ENCODE results near the gene ANKS1B. TPM values are rescaled to one million over a fixed set of nuclear protein-coding genes. Genes with fewer than 3 reads are reported as not detected.

The ANKS1B gene
- total RNA-seq, 1 experiment from 2014 or later = 0.10 TPM

DNA sequence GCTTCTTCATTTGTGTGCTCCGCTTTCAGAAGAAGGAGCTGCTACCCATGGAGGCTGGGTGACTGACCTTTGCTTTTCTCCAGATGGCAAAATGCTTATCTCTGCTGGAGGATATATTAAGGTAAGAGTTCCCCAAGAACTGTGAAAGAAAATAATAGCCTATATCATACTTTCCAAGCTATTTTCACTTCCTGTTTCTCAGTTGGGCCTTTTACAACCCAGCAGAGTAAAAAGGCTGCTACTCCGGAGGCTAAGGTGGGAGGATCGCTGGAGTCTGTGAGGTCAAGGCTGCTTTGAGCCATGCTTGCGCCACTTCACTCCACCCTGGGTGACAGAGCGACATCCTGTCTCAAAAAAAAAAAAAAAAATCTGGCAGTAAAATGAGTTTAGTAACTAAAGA, 1257.5 kb downstream of the ANKS1B start:
- DNase-seq (ENCODE audit: extremely low read depth, low read depth) = no peak

DNA sequence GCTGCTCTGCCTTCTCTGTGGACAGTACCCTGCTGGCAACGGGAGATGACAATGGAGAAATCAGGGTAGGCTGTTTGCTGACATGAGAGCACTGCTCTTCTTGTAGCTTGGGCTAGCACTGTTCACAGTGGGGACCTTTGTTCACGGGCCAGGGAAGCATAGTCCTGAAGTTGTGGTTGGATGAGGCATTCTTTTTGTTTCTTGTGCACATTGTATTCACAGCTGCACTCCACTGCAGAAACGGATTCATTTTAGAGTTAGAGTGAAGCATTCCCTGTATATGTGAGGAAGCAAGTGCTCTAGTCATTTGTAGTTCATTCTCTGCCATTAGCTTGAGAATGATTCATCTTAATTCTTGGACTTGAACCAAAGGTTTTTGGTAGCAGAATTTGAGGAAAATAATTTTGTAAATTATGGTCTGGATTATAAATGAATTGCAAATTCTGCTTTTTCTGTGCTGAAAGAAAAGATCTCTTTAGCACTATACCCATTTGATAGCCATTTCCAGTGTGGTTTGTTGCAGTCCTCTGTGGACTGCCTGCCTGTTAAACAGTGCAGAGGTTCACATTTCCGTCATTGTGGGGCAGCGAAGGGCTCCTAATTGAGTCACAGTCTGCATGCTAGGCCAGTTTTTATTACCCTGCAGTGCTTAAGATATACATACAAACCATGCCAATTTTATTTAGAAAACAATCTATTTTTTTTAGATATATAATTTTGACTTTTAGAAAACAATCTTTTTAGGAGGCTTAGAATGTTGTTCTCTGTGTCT, 1259.1 kb downstream of the ANKS1B start:
- peak; percentile 22 for DNase-seq (ENCODE audit: extremely low read depth, low read depth)

DNA sequence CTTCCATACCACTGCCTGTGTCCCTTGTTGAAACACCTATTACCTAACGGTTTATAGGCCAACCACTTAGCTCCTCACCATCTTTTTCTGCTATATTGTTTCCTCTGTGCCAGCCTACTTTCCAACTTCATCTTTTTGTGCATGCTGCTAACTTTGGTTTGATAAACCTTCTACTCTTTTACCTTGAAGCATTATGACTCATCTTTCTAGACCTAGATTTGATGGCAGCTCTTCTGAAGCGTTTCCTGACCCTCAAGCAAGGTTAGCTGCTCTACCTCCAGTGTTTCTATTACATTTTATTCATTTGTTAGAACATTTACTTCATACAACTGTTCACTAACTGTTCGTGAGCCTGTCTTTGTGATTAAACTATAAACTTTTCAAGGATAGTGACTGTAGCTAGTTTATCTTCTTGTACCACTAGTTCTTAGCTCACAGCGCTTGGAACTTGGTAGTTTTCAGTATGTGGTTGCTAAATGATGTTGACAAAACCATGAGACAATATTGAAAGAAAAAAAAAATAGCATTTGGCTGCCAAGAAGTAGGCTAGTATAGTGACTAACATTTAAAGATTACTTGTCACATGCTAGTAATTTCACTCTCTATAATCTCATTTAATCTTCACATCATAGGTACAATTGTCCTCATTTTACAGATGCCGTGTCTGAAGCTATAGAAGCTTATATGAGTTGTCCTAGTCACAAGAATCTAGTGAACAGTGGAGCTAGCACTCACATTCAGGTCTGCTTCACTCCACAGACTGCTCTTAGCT, 1260.2 kb downstream of the ANKS1B start:
- DNase-seq (ENCODE audit: extremely low read depth, low read depth) = no peak

DNA sequence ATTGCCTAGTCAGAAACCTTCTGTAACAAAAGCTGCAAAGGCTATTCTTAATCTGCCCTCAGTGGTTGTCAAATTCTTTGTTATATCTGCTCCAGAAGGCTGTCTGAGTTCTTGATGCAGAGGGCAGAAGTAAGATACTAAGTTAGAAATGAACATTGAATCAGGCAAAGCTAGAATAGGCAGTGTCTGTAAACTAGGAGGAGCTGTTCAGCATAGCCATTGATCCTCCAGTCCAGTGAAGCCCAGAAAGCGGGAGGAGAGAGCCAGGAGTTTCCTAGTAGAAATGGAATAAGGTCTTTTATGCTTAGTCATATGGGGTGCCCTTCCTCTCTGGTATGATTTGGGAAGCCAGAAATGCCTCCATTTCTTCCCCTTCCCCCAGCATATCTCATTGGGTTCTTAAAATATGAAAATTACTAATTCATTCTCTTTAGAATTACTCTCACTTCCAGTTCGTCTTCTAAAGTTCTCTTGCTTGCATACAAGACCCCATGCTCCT, 1263.5 kb downstream of the ANKS1B start:
- no peak for DNase-seq (ENCODE audit: extremely low read depth, low read depth)

DNA sequence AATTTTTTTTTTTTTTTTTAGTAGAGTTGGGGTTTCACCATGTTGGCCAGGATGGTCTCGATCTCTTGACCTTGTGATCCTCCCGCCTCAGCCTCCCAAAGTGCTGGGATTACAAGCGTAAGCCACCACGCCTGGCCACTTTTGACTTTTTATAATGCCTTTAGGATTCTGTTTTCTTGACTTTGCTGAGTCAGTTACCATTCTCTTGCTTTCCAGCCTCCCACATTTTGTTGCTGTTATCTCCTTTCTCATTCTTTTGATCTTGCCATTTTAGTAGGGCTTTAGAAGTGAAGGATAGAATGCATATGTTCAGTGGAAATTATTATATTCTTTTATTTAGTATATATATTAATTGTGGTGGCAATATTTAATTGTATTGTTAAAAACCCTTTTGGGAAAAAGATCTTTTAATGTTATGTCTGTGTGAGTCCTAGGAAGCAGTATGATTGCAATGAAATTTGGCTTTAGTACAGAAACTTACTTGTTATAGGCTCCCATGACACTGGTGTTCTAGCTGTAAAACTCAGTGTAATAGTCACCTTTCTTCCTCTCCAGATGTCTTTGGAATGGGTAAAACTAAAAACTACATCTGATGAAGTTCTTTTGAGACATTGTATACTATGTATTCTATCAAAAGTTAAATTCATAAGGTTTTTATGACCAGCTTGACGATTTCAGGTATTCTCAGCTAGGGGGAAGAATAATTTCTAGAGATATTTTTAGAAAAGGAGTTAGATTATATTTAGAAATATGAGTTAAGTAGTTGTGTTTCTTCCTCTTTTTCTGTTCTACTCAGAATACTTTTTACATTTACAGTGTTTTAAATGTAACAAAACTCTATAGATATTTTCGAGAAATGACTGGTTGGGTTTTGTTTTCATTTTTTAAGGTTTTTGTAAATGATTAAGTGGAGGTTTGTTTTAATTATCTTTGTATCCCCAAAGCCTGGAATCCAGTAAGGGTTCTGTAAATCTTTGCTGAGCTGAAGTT, 1264.9 kb downstream of the ANKS1B start:
- DNase-seq (ENCODE audit: extremely low read depth, low read depth) = no peak

DNA sequence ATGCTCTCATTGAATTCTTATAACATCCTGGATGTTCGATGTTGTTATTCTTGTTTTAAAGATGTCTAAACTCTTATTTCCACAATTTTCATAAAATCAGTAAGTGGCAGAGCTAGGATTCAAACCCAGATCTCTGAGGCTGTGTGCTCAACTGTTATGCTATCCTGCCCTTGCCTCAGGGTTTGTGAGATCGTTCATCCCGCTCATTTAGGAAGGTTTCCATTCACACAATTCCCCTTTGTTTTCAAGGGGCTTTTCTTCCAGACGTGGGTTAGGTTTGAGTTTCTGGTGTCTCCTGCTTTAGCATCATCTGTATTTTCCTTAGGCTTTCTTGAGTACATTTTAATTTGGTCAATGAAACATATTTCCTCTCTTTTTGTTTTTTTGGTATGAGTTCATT, 1270.3 kb downstream of the ANKS1B start:
- no peak for DNase-seq (ENCODE audit: extremely low read depth, low read depth)

DNA sequence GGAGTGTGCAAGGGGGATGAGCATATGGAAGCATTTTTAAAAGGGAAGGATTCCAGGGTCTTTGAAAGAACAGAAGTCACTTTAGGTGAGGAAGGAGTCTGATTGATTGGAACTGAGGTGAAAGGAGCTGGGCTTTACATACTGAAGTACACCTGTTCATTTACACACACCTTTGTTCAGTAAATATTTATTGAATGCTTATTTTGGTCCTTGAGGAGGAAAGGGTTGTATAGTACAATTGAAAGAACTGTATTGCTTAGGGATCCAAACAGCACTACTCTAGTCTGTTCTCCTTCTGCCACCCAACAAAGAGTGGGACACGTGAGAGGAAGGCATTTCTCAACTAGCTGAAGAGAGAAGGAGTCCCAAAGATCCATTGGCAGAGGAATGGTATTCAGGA, 1275.7 kb downstream of the ANKS1B start:
- no peak for DNase-seq (ENCODE audit: extremely low read depth, low read depth)

DNA sequence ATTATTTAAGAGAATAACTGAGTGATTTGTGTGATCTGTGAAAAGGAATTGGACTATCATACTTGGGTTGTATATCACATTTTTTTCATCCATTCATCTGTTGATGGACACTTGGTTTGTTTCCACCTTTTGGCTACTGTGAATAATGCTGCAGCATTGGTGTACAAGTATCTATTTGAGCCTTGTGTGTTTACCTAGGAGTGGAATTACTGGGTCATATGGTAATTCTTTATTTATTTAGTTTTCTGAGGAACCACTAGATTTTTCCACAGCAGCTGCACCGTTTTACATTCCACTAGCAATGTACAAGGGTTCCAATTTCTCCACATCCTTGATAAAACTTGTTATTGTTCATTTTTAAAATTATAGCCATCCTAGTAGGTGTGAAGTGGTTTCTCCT, 1283.6 kb downstream of the ANKS1B start:
- no peak for DNase-seq (ENCODE audit: extremely low read depth, low read depth)

DNA sequence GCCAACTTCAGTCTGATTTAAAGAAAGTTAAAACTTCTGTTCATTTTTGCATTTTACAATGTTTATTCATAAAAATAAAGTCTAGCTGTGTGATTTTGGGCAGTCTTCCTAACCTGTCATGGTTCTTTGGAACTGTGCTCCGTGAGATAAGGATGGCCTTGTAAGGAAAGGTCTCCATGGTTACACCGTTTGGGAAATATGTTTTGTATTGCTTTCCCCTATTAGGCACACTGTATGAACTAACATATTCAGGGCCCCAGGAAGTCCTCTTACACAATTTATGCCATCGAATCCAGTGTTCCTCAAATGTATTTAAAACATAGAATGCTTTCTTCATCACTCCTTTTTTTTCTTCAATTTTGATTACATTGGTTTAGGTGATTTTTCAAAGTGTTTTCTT, 1285.2 kb downstream of the ANKS1B start:
- no peak for DNase-seq (ENCODE audit: extremely low read depth, low read depth)

DNA sequence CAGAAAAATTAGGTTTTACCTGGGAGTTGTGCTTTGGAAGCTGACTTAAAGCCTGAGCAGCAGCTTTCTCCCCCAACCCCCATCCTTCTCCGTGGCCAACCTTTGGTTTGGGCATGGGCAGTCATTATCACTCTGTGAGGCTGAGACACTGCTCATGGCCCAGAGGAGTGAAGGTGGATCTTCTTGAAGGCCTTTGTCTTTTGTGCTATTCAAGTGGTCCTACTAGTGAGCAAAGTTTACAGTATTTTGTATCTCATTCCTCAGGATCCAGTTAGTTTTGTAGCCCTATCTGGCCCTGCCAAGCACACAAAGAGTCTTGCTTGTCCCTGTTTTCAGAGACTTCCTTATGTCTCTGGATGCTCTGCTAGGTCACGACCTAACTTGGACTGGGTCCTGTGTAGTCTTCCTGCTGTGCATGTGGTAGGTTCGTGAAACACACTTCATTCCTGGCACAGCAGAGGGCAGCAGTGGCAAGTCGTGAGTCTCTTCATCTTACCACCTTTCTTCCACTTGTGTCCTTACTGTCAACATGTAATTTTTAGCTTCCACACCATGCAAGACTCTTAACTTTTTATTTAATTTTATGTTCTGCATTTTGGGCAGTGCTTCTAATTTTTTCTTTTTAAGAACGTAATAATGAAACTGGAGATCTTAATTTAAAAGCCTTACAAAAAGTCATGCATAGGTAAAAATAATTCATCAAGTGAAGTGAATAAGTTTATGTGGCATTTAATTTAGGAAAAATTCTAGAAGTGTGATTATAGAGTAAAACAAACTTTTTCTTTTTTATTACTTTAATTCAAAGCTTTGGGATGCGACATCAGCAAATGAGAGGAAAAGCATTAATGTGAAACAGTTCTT, 1285.9 kb downstream of the ANKS1B start:
- DNase-seq (ENCODE audit: extremely low read depth, low read depth) = peak; percentile 37

DNA sequence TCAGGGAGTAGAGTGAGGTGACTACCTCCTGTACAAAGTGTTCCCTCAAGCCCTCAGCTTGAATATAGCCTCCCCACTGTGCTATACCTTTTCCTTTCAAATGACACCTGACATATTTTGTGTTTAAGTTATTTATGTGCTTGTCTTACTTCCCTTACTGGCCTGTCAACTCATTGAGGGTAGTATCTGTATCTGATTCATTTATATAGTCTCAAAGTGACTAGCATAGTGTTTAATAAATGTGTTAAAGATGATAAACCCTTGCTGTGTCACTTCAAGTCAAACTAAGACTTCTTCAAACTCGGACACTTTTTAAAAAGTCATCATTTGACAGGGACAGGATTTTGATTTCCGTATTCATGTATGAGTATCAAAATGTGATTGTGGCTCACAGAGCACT, 1287.5 kb downstream of the ANKS1B start:
- no peak for DNase-seq (ENCODE audit: extremely low read depth, low read depth)

DNA sequence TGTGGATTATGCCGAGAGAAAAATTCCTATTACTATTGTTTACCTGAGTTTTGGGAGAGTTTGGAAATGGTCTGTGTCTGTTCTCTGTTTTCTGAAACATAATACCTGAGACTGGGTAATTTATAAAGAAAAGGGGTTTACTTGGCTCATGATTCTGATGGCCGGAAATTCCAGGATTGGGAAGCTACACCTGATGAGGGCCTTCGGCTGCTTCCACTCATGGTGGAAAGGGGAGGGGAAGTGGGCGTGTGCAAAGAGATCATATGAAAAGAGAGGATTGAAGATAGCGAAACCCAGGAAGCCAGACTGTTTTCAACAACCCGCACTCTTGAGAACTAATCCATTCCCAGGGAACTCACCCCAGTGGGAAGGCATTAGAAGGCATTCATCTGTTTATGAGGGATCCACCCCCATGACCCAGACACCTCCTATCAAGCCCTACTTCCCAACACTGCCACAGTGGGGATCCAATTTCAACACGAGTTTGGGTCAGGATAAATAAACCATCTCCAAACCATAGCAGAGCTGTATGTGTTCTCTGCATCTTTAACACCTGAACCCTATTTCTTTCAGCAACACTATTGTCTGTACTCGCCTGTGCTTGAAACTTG, 1288.6 kb downstream of the ANKS1B start:
- DNase-seq (ENCODE audit: extremely low read depth, low read depth) = no peak

DNA sequence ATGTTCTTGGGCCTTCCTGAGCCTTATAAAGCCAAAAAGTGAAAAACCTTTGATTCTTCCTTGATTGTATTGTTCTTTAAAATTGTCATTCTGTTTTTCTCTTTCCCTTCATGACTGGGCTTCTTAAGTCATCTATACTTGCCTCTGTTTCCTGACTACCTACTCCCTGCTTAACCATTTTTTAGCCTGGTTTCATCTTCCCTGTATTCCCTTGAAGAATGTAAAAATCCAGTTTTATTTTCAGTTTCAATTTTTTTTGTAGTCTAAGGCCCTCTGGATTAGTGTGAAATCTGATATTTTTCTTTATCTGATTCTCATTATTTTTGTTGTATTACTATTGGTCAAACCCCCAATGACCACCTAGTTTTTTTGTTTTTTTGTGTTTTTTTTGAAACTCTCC, 1293.4 kb downstream of the ANKS1B start:
- DNase-seq (ENCODE audit: extremely low read depth, low read depth) = no peak

DNA sequence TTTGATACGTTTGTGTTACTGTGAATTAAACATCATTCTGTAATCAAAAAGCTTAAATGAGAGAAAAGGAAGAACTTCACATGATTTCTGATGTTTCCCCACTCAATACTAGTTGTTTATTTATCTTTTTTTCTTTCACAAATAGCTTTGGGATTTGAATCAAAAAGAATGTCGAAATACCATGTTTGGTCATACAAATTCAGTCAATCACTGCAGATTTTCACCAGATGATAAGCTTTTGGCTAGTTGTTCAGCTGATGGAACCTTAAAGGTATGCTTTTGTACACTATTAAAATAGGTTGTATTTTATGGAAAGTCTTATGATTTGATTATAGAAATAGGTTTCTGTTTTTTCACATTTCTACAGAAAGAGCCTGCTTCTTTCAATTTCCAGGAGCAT, 1298.1 kb downstream of the ANKS1B start:
- DNase-seq (ENCODE audit: extremely low read depth, low read depth) = no peak

Small RNA genes lying within 50 kb of the gene (small RNA-seq; reads per million reads assigned to genes)
- 0 to 0.41 reads per million in 2 experiments for gene RNA5SP366

Other genes starting within 250 kb of the ANKS1B start
- gene BLTP3B, start 157.9 kb upstream of the ANKS1B start, total RNA-seq (2014; rRNA removed; shearing (Covaris generic)) = 34.5 and 36.7 TPM in 2 replicates
- gene ACTR6, start 215.9 kb upstream of the ANKS1B start, total RNA-seq (2014; rRNA removed; shearing (Covaris generic)) = 41.5 and 42.2 TPM in 2 replicates